ENCODE results near the gene PELI2.

PELI2 gene

GRCh38 chr14:56161658-56162057, 43.4 kb downstream of the PELI2 start:
- TF ChIP-seq GATA2 (IDR thresholded peaks at IDR 0.05; ENCODE audit: low read depth, low read length) (no peak), GATA3 (IDR thresholded peaks at IDR 0.05; ENCODE audit: low read depth, low read length) (no peak)

- TF ChIP-seq GATA3 (IDR thresholded peaks at IDR 0.05; ENCODE audit: low read depth, low read length) (no peak), GATA2 (IDR thresholded peaks at IDR 0.05; ENCODE audit: low read depth, low read length) (no peak)
Measured at GRCh38 chr14:56162476-56162875, 44.3 kb downstream of the PELI2 start.

GRCh38 chr14:56168007-56168616, 49.9 kb downstream of the PELI2 start:
- no peak for TF ChIP-seq GATA2 (IDR thresholded peaks at IDR 0.05; ENCODE audit: low read depth, low read length)
- no peak for TF ChIP-seq GATA3 (IDR thresholded peaks at IDR 0.05; ENCODE audit: low read depth, low read length)

GRCh38 chr14:56170028-56170427, 51.8 kb downstream of the PELI2 start:
- TF ChIP-seq GATA2 (IDR thresholded peaks at IDR 0.05; ENCODE audit: low read depth, low read length) (no peak), GATA3 (IDR thresholded peaks at IDR 0.05; ENCODE audit: low read depth, low read length) (no peak)

GRCh38 chr14:56170877-56171422, 52.7 kb downstream of the PELI2 start:
- TF ChIP-seq GATA3 (IDR thresholded peaks at IDR 0.05; ENCODE audit: low read depth, low read length) = no peak
- TF ChIP-seq GATA2 (IDR thresholded peaks at IDR 0.05; ENCODE audit: low read depth, low read length) = no peak

- TF ChIP-seq GATA2 (IDR thresholded peaks at IDR 0.05; ENCODE audit: low read depth, low read length) (no peak), GATA3 (IDR thresholded peaks at IDR 0.05; ENCODE audit: low read depth, low read length) (no peak)
Measured at GRCh38 chr14:56172074-56172473, 53.9 kb downstream of the PELI2 start.

GRCh38 chr14:56172571-56172971, 54.4 kb downstream of the PELI2 start:
- TF ChIP-seq GATA3 (IDR thresholded peaks at IDR 0.05; ENCODE audit: low read depth, low read length) = no peak
- TF ChIP-seq GATA2 (IDR thresholded peaks at IDR 0.05; ENCODE audit: low read depth, low read length) = no peak

GRCh38 chr14:56173365-56173922, 55.2 kb downstream of the PELI2 start:
- TF ChIP-seq GATA3 (IDR thresholded peaks at IDR 0.05; ENCODE audit: low read depth, low read length) (no peak), GATA2 (IDR thresholded peaks at IDR 0.05; ENCODE audit: low read depth, low read length) (no peak)

- TF ChIP-seq GATA2 (IDR thresholded peaks at IDR 0.05; ENCODE audit: low read depth, low read length) = no peak
- TF ChIP-seq GATA3 (IDR thresholded peaks at IDR 0.05; ENCODE audit: low read depth, low read length) = no peak
Measured at GRCh38 chr14:56175773-56176172, 57.6 kb downstream of the PELI2 start.

- TF ChIP-seq GATA3 (IDR thresholded peaks at IDR 0.05; ENCODE audit: low read depth, low read length) (no peak), GATA2 (IDR thresholded peaks at IDR 0.05; ENCODE audit: low read depth, low read length) (no peak; the same call in 1 of the 2 replicates)
Measured at GRCh38 chr14:56176530-56176929, 58.3 kb downstream of the PELI2 start.

GRCh38 chr14:56177036-56177435, 58.8 kb downstream of the PELI2 start:
- TF ChIP-seq GATA3 (IDR thresholded peaks at IDR 0.05; ENCODE audit: low read depth, low read length) (no peak), GATA2 (IDR thresholded peaks at IDR 0.05; ENCODE audit: low read depth, low read length) (no peak)

- TF ChIP-seq GATA2 (IDR thresholded peaks at IDR 0.05; ENCODE audit: low read depth, low read length) (no peak), GATA3 (IDR thresholded peaks at IDR 0.05; ENCODE audit: low read depth, low read length) (no peak)
Measured at GRCh38 chr14:56180754-56181542, 62.7 kb downstream of the PELI2 start.

- TF ChIP-seq GATA2 (IDR thresholded peaks at IDR 0.05; ENCODE audit: low read depth, low read length) = no peak
- no peak for TF ChIP-seq GATA3 (IDR thresholded peaks at IDR 0.05; ENCODE audit: low read depth, low read length)
Measured at GRCh38 chr14:56181681-56182085, 63.5 kb downstream of the PELI2 start.

GRCh38 chr14:56182410-56182809, 64.2 kb downstream of the PELI2 start:
- TF ChIP-seq GATA2 (IDR thresholded peaks at IDR 0.05; ENCODE audit: low read depth, low read length) = no peak
- TF ChIP-seq GATA3 (IDR thresholded peaks at IDR 0.05; ENCODE audit: low read depth, low read length) = no peak

Measured in SH-SY5Y (cell line).